Osteoblast (primary cell): ENCODE data around the gene RAB32. TPM values are rescaled to one million over a fixed set of nuclear protein-coding genes. Genes with fewer than 3 reads are reported as not detected.

Experiments used
- DNase-seq: peaks from one replicate; pipeline ENCODE4 v3.0.0; 2011; ENCODE audit warnings: low spot score, mixed read lengths; ENCODE audit not compliant: insufficient read length; ENCODE audit errors: missing footprints
- H2AFZ ChIP-seq: 2 replicates; pipeline ENCODE4 v1.6.0; 2011; ENCODE audit warnings: mild to moderate bottlenecking, low read length
- H3K27ac ChIP-seq: 2 replicates; pipeline ENCODE4 v1.5.1; 2011; ENCODE audit warnings: mild to moderate bottlenecking, low read depth, low read length, moderate library complexity
- H3K27me3 ChIP-seq: 2 replicates; pipeline ENCODE4 v1.6.0; 2012; ENCODE audit warnings: mild to moderate bottlenecking, control low read depth, inconsistent platforms, low read length, moderate library complexity; ENCODE audit not compliant: insufficient read depth
- H3K36me3 ChIP-seq: 2 replicates; pipeline ENCODE4 v1.5.1; 2011; ENCODE audit warnings: mild to moderate bottlenecking, low read length, control low read depth, moderate library complexity; ENCODE audit not compliant: insufficient read depth
- H3K4me1 ChIP-seq: 2 replicates; pipeline ENCODE4 v1.5.1; 2011; ENCODE audit warnings: mild to moderate bottlenecking, low read length, control low read depth, moderate library complexity; ENCODE audit not compliant: insufficient read depth
- H3K4me2 ChIP-seq: 2 replicates; pipeline ENCODE4 v1.6.0; 2011; ENCODE audit warnings: mild to moderate bottlenecking, low read length; ENCODE audit not compliant: insufficient read depth
- H3K4me3 ChIP-seq: fragments of 200-600 bp; sonication (generic); 3 replicates; pipeline ENCODE4 v1.5.1; 2012; ENCODE audit warnings: mild to moderate bottlenecking, low read length, inconsistent platforms; ENCODE audit not compliant: insufficient read depth
- H3K79me2 ChIP-seq: 2 replicates; pipeline ENCODE4 v1.6.0; 2012; ENCODE audit warnings: mild to moderate bottlenecking, low read length, control low read depth, inconsistent platforms; ENCODE audit not compliant: insufficient read depth
- H3K9me3 ChIP-seq: 2 replicates; pipeline ENCODE4 v1.5.1; 2011; ENCODE audit warnings: low read depth, low read length, control low read depth
- H4K20me1 ChIP-seq: 2 replicates; pipeline ENCODE4 v1.6.0; 2012; ENCODE audit warnings: mild to moderate bottlenecking, low read length, control low read depth; ENCODE audit not compliant: insufficient read depth
- CTCF ChIP-seq: IDR thresholded peaks from 2 replicates; pipeline ENCODE4 v1.5.1; 2011; ENCODE audit warnings: mild to moderate bottlenecking, low read depth, low read length, moderate library complexity; ENCODE audit errors: extremely low read depth
- total RNA-seq: library from RNA; depleted of rRNA; stranded (reverse); fragments of >200 nt; gene quantifications from 2 replicates; pipeline ENCODE4 v1.2.3, GENCODE V29; 2012

Gene RAB32
- total RNA-seq, 1 donor: 115 TPM

GRCh38 chr6:146602526-146602925 lies 58.9 kb downstream of the RAB32 start:
- no peaks in the 10 kb centered on the region for H3K36me3 ChIP-seq
- H2AFZ ChIP-seq: no peak overlapping the region
- H3K9me3 ChIP-seq: no peaks in the 10 kb centered on the region
- DNase-seq: no peak
- H3K4me1 ChIP-seq: peaks cover 4% of the 10 kb centered on the region
- H3K4me2 ChIP-seq: no peak overlapping the region
- no peaks in the 10 kb centered on the region for H3K27me3 ChIP-seq
- H3K27ac ChIP-seq: no peak overlapping the region
- H3K79me2 ChIP-seq: no peaks in the 10 kb centered on the region
- no peak for TF ChIP-seq CTCF
- no peak overlapping the region for H3K4me3 ChIP-seq
- H4K20me1 ChIP-seq: no peaks in the 10 kb centered on the region

Other genes starting within 250 kb of the RAB32 start
- gene ADGB, start 55.1 kb downstream of the RAB32 start, total RNA-seq: under 0.01 TPM in 1 of 2 replicates, not detected in the other